ENCODE measurements around the gene XPO4.

Gene XPO4

DNA sequence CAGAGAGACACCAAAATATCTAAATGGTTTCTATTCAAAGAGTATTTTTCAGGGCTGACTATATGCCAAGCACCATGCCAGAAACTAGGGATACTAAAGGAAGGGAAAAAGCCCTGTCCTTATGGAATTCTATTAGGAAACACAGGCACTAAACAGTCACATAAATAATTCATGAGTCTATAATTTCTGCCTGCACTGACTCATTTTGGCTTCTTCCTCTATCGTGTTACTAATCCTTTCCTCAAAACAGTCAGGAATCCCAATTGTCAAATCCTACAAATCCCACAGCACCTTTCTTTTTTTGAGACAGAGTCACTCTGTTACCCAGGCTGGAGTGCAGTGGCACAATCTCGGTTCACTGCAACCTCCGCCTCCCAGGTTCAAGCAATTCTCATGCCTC lies 29.2 kb downstream of the XPO4 start:
- TF ChIP-seq ZBTB7A (IDR thresholded peaks at IDR 0.05; ENCODE audit: low read depth) (no peak), EGR1 (IDR thresholded peaks at IDR 0.05) (no peak), TCF12 (IDR thresholded peaks at IDR 0.05; ENCODE audit: low read depth) (no peak), CREB1 (IDR thresholded peaks at IDR 0.05; ENCODE audit: low read depth) (no peak), TAF1 (IDR thresholded peaks at IDR 0.05; ENCODE audit: low read depth) (no peak), NFIC (IDR thresholded peaks at IDR 0.05) (no peak), EP300 (IDR thresholded peaks at IDR 0.05; ENCODE audit: borderline replicate concordance) (no peak), REST (IDR thresholded peaks at IDR 0.05; ENCODE audit: low read depth) (no peak)
- TF ChIP-seq, protein P1, sequence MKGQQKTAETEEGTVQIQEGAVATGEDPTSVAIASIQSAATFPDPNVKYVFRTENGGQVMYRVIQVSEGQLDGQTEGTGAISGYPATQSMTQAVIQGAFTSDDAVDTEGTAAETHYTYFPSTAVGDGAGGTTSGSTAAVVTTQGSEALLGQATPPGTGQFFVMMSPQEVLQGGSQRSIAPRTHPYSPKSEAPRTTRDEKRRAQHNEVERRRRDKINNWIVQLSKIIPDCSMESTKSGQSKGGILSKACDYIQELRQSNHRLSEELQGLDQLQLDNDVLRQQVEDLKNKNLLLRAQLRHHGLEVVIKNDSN (IDR thresholded peaks at IDR 0.05), result no peak

DNA sequence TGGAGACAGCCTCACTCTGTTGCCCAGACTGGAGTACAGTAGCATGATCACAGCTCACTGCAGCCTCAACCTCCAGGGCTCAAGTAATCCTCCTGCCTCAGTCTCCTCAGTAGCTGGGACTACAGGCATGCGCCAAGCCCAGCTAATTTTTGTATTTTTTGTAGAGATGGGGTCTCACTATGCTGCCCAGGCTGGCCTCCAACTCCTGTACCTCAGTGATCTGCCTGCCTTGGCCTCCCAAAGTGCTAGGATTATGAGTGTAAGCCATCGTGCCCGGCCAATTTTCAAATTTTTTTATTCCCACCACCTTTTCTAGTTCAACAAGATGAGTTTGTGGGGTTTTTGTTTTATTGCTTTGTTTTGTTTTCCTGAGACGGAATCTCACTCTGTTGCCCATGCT lies 31.7 kb downstream of the XPO4 start:
- TF ChIP-seq FOXM1 (IDR thresholded peaks at IDR 0.05; ENCODE audit: borderline replicate concordance, low read depth), result no peak
- no peak for TF ChIP-seq ZBTB7A (IDR thresholded peaks at IDR 0.05; ENCODE audit: low read depth)
- no peak for TF ChIP-seq REST (IDR thresholded peaks at IDR 0.05; ENCODE audit: low read depth)
- TF ChIP-seq CREB1 (IDR thresholded peaks at IDR 0.05; ENCODE audit: low read depth), result no peak
- TF ChIP-seq, protein P1 (IDR thresholded peaks at IDR 0.05), result no peak

- no peak for TF ChIP-seq REST (IDR thresholded peaks at IDR 0.05; ENCODE audit: low read depth)
- TF ChIP-seq RAD21 (IDR thresholded peaks at IDR 0.05; ENCODE audit: low read depth), result 0 out of 2 replicates have a peak, but pooled peaks have one; percentile 17
Measured at GRCh38 chr13:20869540-20869939, 33.0 kb downstream of the XPO4 start.

DNA sequence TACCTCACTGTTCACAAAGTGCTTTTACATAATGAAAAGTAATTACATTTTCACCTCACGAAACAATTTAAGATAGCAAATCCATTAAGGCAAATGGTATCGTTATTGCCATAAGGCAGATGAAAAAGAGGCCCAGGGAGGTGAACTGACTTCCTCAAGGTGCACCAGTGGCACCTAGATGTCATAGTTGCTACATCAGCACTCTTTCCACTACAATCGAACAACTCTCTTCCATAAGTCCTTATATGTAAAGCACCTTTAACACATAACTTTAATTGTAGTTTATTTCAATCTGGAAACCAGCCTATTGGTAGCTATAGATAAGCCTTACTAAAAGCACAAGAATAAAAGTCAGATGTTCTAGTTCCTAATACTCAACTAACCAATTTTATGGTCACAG lies 35.1 kb downstream of the XPO4 start:
- no peak for TF ChIP-seq TAF1 (IDR thresholded peaks at IDR 0.05; ENCODE audit: low read depth)
- TF ChIP-seq TCF12 (IDR thresholded peaks at IDR 0.05; ENCODE audit: low read depth), result no peak
- no peak for TF ChIP-seq REST (IDR thresholded peaks at IDR 0.05; ENCODE audit: low read depth)
- no peak for TF ChIP-seq NFIC (IDR thresholded peaks at IDR 0.05)
- TF ChIP-seq RAD21 (IDR thresholded peaks at IDR 0.05; ENCODE audit: low read depth), result no peak
- no peak for TF ChIP-seq CEBPB (IDR thresholded peaks at IDR 0.05)
- TF ChIP-seq TEAD4 (IDR thresholded peaks at IDR 0.05), result no peak

DNA sequence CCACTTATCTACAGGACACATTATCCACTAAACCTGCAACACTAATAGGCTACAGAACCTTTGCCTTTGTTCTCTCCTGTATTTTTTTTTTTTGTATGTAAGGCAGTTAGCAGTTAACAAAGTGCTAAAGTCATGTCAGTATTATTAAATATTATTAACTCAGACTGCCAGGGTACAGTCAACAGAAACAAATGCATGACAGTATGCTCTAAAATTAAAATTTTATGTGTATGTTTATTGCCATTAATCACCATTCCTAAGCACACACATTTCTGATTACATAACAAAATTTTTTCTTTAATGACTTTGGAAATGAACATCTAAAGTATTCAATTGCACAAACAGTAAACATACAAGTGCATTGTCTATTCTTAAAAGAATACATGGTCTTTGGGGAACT lies 41.7 kb downstream of the XPO4 start:
- no peak for TF ChIP-seq TEAD4 (IDR thresholded peaks at IDR 0.05)
- TF ChIP-seq TAF1 (IDR thresholded peaks at IDR 0.05; ENCODE audit: low read depth), result no peak
- no peak for TF ChIP-seq EGR1 (IDR thresholded peaks at IDR 0.05)
- TF ChIP-seq YY1 (IDR thresholded peaks at IDR 0.05; ENCODE audit: low read depth), result no peak
- TF ChIP-seq CEBPB (IDR thresholded peaks at IDR 0.05), result no peak
- no peak for TF ChIP-seq REST (IDR thresholded peaks at IDR 0.05; ENCODE audit: low read depth)
- TF ChIP-seq ZBTB7A (IDR thresholded peaks at IDR 0.05; ENCODE audit: low read depth), result no peak
- no peak for TF ChIP-seq FOXM1 (IDR thresholded peaks at IDR 0.05; ENCODE audit: borderline replicate concordance, low read depth)
- no peak for TF ChIP-seq EP300 (IDR thresholded peaks at IDR 0.05; ENCODE audit: borderline replicate concordance)

Data from Ishikawa (cell line).